B cell (primary cell): Measurements from ENCODE around the gene C3.

ENCODE experiments used
- CTCF ChIP-seq: fragments of 200-600 bp; IDR thresholded peaks from one replicate; pipeline ENCODE4 v1.8.0; 2022; ENCODE audit warnings: antibody characterized with exemption, mild to moderate bottlenecking
- EZH2 ChIP-seq: IDR thresholded peaks from 2 replicates; pipeline ENCODE4 v1.6.1; 2012; ENCODE audit warnings: borderline replicate concordance, low read depth, mild to moderate bottlenecking, moderate library complexity, low read length; ENCODE audit not compliant: insufficient read depth, poor library complexity, severe bottlenecking

GRCh38 chr19:6737284-6737872 is 16.9 kb upstream of the C3 start, which contains the start of gene GPR108:
- TF ChIP-seq CTCF = no peak
- TF ChIP-seq EZH2 = no peak
